Stimulated activated CD8-positive, alpha-beta memory T cell treated with anti-CD3 and anti-CD28 coated beads, Interleukin-12 subunit alpha, Interleukin-12 subunit beta, amount 100 ng/mL, for 4 hours (primary cell): ENCODE measurements around the gene KDELR1.

Experiments used
- DNase-seq: peaks from one replicate; pipeline ENCODE4 v3.0.0-alpha.2; 2020; ENCODE audit warnings: low read depth

KDELR1 gene

GRCh38 chr19:48342414-48342738 lies 49.0 kb downstream of the KDELR1 start:
- DNase-seq, result no peak

GRCh38 chr19:48341515-48342413 lies 49.6 kb downstream of the KDELR1 start:
- DNase-seq, result no peak

- no peak for DNase-seq
These were observed 50.4 kb downstream of the KDELR1 start for GRCh38 chr19:48340995-48341394.

- no peak for DNase-seq
These were observed 52.4 kb downstream of the KDELR1 start for GRCh38 chr19:48338802-48339503.

GRCh38 chr19:48338253-48338755 lies 53.0 kb downstream of the KDELR1 start:
- DNase-seq, result no peak

GRCh38 chr19:48333467-48334384 lies 57.6 kb downstream of the KDELR1 start:
- DNase-seq, result peak; percentile 88

GRCh38 chr19:48332662-48333466 lies 58.5 kb downstream of the KDELR1 start:
- peak; percentile 75 for DNase-seq
